ENCODE measurements around the gene BNIP3. TPM values are rescaled to one million over a fixed set of nuclear protein-coding genes. Genes with fewer than 3 reads are reported as not detected.

BNIP3 gene, protein sequence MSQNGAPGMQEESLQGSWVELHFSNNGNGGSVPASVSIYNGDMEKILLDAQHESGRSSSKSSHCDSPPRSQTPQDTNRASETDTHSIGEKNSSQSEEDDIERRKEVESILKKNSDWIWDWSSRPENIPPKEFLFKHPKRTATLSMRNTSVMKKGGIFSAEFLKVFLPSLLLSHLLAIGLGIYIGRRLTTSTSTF
- 35.1 TPM for total RNA-seq

- DNase-seq = peak; percentile 89
These were observed at the start of gene BNIP3 for GRCh38 chr10:131981429-131982184. TSS of gene BNIP3 (minus strand) at chr10:131981923. CDS start at chr10:131981806, 117 bp downstream.

- DNase-seq = no peak
These were observed 49.3 kb upstream of the BNIP3 start for GRCh38 chr10:132030898-132031463.

DNA sequence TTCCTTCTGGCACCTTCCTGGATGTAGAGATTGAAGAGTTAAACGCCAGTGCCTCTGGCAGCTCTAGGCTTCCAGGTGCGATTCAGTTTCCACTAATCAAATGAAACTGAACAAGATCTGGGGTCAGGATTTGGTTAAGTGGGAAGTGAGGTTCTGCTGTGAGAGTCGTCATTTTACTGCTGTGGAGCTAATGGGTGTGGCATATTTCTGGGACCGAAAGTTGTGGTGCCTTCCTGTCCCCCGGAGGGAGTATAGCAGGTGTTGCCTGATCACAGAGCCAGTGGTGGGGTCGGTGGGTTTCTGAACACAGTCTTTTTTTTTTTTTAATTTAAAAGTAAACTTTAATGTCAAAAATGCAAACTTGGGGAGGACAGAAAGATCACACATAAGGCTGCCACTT is 47.0 kb upstream of the BNIP3 start:
- no peak for DNase-seq

DNA sequence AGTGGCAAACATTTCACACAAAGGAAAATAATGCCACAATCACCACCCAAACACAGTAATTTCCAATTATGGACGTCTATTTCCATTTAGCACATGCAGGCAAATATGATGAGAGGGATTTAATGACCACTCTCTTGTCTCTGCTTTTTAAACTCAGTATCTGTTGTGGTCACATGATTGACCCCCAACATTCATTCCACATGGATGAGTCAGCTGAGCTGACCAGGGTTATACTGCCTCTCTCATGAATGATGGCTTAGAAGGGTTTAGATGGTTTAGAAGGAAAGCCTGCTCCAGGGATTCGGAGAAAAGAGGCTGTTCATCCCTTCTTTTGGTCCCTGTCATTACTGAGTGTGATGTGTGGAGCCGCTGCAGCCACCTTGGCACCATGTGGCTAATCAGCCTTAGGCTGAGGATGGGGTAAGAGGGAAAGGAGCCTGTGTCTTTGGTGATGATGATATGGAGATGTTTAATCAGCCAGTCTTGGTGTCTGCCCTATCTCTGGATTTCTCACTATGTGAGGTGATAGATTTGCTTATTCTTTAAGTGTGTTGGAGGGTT is 45.8 kb upstream of the BNIP3 start:
- DNase-seq = no peak

DNA sequence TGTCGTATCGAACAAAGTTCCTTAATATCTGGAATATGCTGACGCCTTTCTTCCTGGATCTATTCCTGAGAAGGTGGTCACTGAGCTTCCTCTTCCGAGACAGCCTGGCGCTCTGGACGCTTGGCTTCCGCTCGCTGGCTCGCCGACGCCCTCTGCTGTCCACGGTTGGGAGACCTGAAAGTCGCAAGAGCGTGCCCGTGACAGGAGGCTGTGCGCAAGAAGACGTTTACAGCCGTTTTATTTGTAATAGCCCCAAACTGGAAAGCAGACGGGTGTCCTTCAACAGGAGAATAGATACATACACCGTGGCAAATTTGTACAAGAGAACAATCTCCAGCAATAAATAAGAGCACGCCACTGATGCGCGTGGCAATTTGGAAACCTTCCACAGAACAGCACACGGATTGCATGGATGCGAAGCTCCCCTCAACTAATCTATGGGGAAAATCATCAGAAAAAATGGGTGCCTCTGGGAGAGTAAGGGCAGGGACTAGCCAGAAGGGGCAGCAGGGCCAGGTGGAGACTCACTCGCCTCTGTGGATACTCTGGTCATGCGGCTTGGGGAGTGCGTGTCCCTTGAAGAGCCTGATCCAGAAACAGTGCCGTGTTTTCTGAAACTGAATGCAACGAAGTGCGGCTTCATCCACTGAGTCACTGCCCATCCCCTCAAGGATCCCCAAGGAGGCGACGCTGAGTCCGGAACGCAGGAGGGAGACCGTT is 41.5 kb upstream of the BNIP3 start:
- DNase-seq = peak; percentile 83

DNA sequence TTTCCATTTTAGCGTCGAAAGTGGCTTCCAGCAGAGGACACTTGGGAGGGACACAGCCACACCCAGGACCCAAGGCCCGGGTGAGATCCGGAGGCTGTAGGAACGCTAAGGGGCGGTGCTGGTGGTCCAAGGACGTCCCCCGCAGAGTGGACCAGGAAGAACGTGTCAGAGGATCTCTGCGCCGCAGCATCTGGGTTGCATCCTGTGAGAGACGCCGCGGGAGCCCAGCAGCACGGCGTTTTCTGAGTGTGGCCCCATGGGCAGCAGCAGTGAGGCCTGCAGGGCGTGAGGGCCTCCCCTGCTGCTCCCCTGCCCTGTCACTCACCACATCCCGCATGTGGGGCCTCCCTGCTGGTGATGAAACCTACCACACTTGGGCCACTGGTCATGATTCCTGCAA is 40.5 kb upstream of the BNIP3 start:
- DNase-seq = no peak

DNA sequence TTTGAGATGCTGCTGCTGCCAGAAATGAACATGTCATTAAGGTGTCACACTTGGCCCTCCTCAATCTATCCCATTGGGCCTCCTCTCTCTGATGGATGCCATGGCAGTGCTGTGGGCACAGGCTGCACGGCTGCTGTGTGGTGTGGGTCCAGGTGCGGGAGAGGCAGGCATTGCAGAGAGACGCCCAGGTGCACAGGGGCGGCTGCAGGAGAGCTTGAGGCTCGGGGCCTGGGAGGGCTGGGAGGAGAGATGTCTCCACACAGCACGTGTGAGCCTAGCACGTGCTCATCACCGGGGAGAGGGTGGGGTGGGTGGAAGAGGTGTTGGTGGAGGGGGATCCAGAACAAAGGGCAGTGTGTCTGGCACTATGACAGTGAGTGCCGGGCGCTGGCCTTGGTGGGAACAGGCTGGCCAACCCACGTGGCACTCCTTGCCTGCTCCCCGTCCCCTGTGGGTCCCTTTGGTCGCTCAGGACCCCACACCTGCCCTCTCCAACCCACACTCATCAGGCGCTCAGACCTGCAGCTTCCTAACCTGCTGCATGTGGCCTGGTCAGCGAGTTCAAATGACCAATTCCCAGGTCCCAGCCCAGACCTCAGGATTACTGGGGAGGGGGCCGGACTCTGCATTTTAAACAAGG is 39.9 kb upstream of the BNIP3 start:
- no peak for DNase-seq

DNA sequence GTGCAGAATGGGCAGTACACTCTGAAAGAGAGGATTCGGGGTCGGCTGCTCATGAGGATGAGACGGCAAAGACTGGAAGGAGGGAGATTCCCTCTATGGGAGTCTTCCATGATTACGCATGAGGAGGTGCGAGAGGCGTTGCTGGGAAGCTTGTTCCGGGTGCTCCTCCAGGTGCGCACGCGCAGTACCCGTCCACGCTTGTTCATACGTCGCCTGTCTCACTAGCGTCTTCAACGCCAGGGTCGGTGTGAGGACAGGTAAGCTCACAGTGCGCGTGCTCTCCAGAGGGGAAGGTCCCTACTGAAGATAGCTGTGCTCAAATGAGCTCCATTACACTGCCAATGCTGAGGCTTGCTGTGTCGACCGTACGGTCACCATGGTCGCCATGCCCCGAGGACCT is 39.3 kb upstream of the BNIP3 start:
- DNase-seq = no peak

DNA sequence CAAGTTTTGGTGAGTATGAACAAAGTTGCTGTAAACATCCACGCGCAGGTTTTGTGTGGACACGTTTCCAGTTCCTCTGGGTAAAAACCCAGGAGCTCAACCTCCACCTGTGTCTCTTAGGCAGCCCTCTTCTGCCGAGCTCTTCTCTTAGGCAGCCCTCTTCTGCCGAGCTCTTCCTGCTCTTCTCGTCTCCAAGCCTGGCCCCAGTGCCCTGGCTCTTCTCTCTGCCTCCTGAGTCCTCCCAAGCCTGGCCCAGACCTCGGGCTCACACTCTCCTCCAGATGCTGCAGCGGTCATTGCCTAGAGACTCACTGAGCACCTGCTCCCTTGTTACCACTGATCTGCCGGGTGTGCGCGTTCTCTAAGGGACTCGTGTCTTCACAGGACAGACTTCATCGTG is 38.7 kb upstream of the BNIP3 start:
- DNase-seq = no peak

- DNase-seq = no peak
These were observed 37.6 kb upstream of the BNIP3 start for GRCh38 chr10:132019366-132019765.

GRCh38 chr10:132018446-132018845 is 36.7 kb upstream of the BNIP3 start:
- no peak for DNase-seq

- no peak for DNase-seq
These were observed 34.8 kb upstream of the BNIP3 start for GRCh38 chr10:132016514-132016913.

- no peak for DNase-seq
These were observed 29.7 kb upstream of the BNIP3 start for GRCh38 chr10:132011445-132011844.

- DNase-seq = no peak
These were observed 29.3 kb upstream of the BNIP3 start for GRCh38 chr10:132011024-132011423.

DNA sequence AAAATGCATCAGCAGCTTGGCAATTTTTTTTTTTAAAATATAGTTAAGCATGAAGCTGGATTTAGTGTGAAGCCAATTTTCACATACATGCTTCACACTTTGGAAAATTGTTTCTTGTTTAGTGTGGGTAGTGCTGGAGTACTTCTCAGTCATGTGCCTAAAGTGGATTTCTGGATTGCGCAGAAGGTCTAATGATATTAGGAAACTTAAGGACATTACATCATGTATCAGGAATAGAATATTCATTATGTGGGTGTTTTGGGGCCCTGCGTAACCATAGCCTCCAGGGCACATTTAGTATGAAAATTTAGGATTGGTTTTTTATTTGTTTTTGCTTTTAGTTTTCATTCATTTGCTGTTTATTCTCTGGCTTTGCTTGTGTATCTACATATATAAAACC is 28.8 kb upstream of the BNIP3 start:
- DNase-seq = no peak

DNA sequence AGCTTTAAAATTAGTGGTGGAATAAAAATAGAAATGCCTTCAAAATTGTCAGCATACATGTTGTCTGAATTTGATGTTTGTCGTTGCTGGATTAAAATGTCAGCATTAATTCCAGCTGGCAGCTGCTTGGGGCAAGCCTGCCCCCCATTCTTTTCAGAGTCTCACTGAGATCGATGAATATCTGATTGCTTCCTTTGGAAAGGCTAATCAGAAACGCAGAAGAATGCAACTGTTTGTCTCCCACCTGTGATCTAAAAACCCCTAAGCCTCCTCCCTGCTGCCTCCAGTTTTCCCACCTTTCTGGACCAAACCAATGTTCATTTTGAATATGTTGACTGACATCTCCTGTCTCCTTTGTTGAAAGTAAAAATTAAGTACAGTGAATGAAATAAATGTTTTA is 27.9 kb upstream of the BNIP3 start:
- no peak for DNase-seq

GRCh38 chr10:132007681-132008080 is 26.0 kb upstream of the BNIP3 start:
- no peak for DNase-seq

DNA sequence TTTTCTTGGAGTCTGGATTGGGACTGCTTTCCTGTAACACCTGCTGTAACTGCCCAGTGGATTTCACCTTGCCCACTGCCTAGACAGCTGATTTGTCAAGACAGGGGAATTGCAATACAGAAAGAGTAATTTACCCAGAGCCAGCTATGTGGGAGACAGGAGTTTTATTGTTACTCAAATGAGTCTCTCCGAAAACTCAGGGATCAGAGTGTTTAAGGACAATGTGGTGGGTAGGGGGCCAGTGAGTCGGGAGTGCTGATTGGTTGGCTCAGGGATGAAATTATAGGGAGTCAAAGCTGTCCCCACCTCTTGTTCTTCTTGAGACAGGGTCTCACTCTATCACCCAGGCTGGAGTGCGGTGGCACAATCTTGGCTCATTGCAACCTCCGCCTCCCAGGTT is 25.2 kb upstream of the BNIP3 start:
- no peak for DNase-seq

DNA sequence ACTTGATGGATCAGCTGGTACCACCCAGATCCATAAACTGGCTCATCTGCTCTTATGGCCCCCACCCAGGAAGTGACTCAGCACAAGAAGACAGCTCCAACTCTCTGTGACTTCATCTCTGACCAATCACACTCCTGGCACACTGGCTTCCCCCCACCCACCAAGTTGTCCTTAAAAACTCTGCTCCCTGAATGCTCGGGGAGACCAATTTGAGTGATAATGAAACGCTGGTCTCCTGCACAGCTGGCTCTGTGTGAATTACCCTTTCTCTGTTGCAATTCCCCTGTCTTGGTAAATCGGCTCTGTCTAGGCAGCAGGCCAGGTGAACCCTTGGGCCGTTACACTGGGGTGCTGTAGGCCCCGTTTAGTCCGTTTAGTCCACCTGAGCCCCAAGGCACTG is 23.4 kb upstream of the BNIP3 start:
- DNase-seq = no peak

GRCh38 chr10:132004052-132004451 is 22.3 kb upstream of the BNIP3 start:
- DNase-seq = no peak

- DNase-seq = no peak
These were observed 21.7 kb upstream of the BNIP3 start for GRCh38 chr10:132003282-132003924.

- DNase-seq = no peak
These were observed 20.3 kb upstream of the BNIP3 start for GRCh38 chr10:132002004-132002403.
